ENCODE measurements around the gene ZNFX1. TPM values are rescaled to one million over a fixed set of nuclear protein-coding genes. Genes with fewer than 3 reads are reported as not detected.
A peak's percentile ranks its signal among the peaks of the same experiment; 100 is the strongest.
"Not testable (repeated sequence)": the region's sequence is repeated elsewhere in the genome, so short reads cannot be mapped to it uniquely, and the experiment has no call there.

ZNFX1 gene
- total RNA-seq, 1 donor from 2014 or later = 49.1 TPM

DNA sequence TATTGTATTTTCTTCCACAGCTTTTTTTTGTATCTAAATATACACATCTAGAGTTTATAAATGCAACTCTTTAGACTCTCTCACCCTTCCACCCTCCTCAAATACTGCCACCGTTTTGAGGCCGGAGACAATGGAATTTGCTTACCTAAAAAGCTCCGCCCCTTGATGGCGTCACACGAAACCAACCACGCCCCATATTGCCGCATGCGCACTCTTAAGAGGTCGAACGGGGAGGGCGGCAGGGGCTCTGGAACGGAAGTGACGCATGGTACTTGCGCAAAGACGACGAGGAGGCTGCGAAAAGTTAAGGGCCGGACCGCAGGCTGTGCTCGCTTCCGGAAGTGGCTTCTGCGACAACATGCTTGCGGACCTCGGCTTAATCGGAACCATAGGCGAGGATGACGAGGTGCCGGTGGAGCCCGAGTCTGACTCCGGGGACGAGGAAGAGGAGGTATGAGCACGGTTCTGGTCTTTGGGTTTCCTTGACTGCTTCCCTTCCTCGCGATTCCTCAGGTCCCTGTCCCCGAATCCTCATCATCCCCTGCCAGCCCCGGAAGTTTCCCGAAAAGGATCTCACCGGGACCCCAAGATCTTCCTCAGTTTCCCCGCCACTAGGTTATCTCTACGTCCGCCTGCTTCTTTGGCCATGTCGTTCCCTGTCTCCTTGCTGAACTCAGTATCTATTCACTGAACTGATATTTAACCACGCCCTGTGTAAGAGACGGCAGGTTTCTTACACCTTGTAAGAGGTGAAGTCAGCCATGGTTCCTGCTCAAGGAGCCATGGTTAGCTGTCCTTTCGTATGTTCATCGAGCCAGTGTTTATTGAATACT, 58.5 kb downstream of the ZNFX1 start, which contains the start of gene DDX27:
TSS of gene DDX27 (plus strand) at position 326 of the 833 bp plus-strand sequence. CDS start at position 359, 33 bp downstream.
- Histone ChIP-seq H3K9me3 (no peaks in the 10 kb centered on the region), H3K4me3 (peak within 1 kb of the TSS; percentile 80 to 87), H3K27ac (peak within 1 kb of the TSS; percentile 81 to 88), H3K36me3 (peaks cover 28 to 29% of the 10 kb centered on the region in 2 donors), H3K4me1 (peaks cover 3 to 11% of the 10 kb centered on the region in 2 donors), H3K27me3 (no peaks in the 10 kb centered on the region)
- TF ChIP-seq, protein P1, sequence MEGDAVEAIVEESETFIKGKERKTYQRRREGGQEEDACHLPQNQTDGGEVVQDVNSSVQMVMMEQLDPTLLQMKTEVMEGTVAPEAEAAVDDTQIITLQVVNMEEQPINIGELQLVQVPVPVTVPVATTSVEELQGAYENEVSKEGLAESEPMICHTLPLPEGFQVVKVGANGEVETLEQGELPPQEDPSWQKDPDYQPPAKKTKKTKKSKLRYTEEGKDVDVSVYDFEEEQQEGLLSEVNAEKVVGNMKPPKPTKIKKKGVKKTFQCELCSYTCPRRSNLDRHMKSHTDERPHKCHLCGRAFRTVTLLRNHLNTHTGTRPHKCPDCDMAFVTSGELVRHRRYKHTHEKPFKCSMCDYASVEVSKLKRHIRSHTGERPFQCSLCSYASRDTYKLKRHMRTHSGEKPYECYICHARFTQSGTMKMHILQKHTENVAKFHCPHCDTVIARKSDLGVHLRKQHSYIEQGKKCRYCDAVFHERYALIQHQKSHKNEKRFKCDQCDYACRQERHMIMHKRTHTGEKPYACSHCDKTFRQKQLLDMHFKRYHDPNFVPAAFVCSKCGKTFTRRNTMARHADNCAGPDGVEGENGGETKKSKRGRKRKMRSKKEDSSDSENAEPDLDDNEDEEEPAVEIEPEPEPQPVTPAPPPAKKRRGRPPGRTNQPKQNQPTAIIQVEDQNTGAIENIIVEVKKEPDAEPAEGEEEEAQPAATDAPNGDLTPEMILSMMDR (IDR thresholded peaks at IDR 0.05) = no peak
- peak; percentile 89 to 99 for DNase-seq (ENCODE audit: low spot score in 2 of 2)
- intact Hi-C loops (cut with DNase I) = loop anchor here (1.0 to 5.0 kb wide), 4 partner anchors 31 to 173 kb away; partner anchors contain the start of genes CSE1L, STAU1 and ZNFX1

- Histone ChIP-seq H3K36me3 (peaks cover 22 to 23% of the 10 kb centered on the region in 2 donors), H3K27ac (peak overlapping the region; percentile 40 to 88), H3K4me3 (peak overlapping the region in 1 of 2 donors; percentile 80), H3K4me1 (peaks cover 3 to 11% of the 10 kb centered on the region in 2 donors)
- not testable (repeated sequence) for H3K9me3 ChIP-seq; DNase-seq (ENCODE audit: low spot score in 2 of 2); H3K27me3 ChIP-seq
- intact Hi-C loops (cut with DNase I) = loop anchor here (1.0 to 5.0 kb wide), 4 partner anchors 30 to 172 kb away; partner anchors contain the start of genes CSE1L, STAU1 and ZNFX1
These were observed 59.1 kb downstream of the ZNFX1 start for GRCh38 chr20:49218739-49219090.

GRCh38 chr20:49216991-49217578, 60.8 kb downstream of the ZNFX1 start:
- Histone ChIP-seq H3K27me3 (no peaks in the 10 kb centered on the region), H3K9me3 (no peaks in the 10 kb centered on the region), H3K27ac (peak overlapping the region in 1 of 2 donors; percentile 5), H3K4me1 (peaks cover 3 to 11% of the 10 kb centered on the region in 2 donors), H3K4me3 (peak overlapping the region in 1 of 2 donors; percentile 43), H3K36me3 (peaks cover 6 to 7% of the 10 kb centered on the region in 2 donors)
- DNase-seq (ENCODE audit: low spot score in 2 of 2) = peak; percentile 72 to 98
- intact Hi-C loops (cut with DNase I) = loop anchor here (1.0 to 5.0 kb wide), 2 partner anchors 50 to 84 kb away; no protein-coding TSS in a partner anchor
- TF ChIP-seq, protein P1 (IDR thresholded peaks at IDR 0.05) = peak; percentile 83 to 88 (median 86)

DNA sequence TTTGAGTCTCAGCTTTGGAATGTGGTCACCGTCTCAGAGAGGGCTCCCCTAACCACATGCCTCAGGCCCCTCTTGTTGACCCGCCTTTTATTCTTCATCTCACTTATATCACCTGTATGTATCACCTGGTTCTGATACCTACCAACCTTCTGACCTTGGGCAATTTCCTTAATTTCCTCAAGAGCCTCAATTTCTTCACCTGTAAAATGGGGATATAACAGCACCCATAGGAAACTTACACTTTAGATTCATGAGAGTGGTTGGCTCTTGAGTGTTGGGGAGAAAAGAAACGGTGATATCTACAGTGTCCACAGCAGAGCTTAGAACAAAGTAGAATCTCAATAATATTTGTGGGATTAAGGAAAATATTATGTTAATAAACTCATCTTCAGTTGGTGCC, 62.6 kb downstream of the ZNFX1 start:
- Histone ChIP-seq H3K4me3 (no peak overlapping the region), H3K36me3 (no peaks in the 10 kb centered on the region), H3K27me3 (no peaks in the 10 kb centered on the region), H3K27ac (no peak overlapping the region), H3K9me3 (peaks cover 0 to 1% of the 10 kb centered on the region in 2 donors), H3K4me1 (peaks cover 1 to 5% of the 10 kb centered on the region in 2 donors)
- TF ChIP-seq, protein P1 (IDR thresholded peaks at IDR 0.05) = no peak
- intact Hi-C loops (cut with DNase I) = loop anchor here (5.0 kb wide), 1 partner anchor 48 kb away; no protein-coding TSS in a partner anchor
- DNase-seq (ENCODE audit: low spot score in 2 of 2) = no peak

DNA sequence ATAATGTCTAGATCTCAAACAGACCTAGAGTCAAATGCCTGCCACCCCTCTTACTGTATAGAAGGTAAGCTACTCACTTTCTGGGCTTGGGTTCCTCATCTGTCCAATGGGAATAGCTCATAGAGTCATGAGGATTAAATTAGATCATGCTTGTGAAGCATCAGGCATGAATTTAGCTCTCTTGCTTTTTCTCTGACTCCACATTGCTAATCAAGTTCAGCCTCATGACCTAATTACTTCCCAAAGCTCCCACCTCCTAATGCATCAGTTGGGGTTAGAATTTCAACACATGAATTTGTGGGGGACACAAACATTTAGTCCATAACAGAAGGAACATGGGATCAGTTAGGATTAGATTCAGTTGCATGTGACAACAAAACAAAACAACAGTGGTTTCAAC, 63.3 kb downstream of the ZNFX1 start:
- H3K27ac ChIP-seq = no peak overlapping the region
- H3K36me3 ChIP-seq = no peaks in the 10 kb centered on the region
- H3K4me3 ChIP-seq = no peak overlapping the region
- no peaks in the 10 kb centered on the region for H3K27me3 ChIP-seq
- H3K4me1 ChIP-seq = peaks cover 0 to 2% of the 10 kb centered on the region in 2 donors
- H3K9me3 ChIP-seq = peaks cover 6 to 8% of the 10 kb centered on the region in 2 donors
- TF ChIP-seq, protein P1 (IDR thresholded peaks at IDR 0.05) = no peak
- intact Hi-C loops (cut with DNase I) = no loop called here
- DNase-seq (ENCODE audit: low spot score in 2 of 2) = no peak

DNA sequence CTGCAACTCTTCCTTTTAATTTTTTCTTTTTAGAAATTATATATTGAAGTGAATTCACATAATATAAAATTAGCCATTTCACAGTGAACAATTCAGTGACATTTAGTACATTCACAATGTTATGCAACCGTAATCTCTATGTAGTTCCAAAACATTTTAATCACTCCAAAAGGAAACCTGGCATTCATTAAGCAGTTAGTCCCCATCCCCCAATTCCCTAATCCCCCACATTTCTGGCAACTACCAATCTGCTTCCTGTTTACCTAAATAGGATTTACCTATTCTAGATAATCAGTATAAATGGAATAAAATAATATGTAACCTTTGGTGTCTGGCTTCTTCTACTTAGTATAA, 67.1 kb downstream of the ZNFX1 start:
- intact Hi-C loops (cut with DNase I) = no loop called here

More for the DNA sequence above, 67.1 kb downstream of the ZNFX1 start:
- no peak overlapping the region for H3K27ac ChIP-seq
- TF ChIP-seq, protein P1 (IDR thresholded peaks at IDR 0.05) = no peak
- no peaks in the 10 kb centered on the region for H3K4me1 ChIP-seq
- DNase-seq (ENCODE audit: low spot score in 2 of 2) = no peak
- no peaks in the 10 kb centered on the region for H3K36me3 ChIP-seq
- peaks cover 6 to 9% of the 10 kb centered on the region in 2 donors for H3K9me3 ChIP-seq
- no peaks in the 10 kb centered on the region for H3K27me3 ChIP-seq
- no peak overlapping the region for H3K4me3 ChIP-seq
